Epithelial cell of esophagus (primary cell): ENCODE data around the gene SESTD1.
A peak's percentile ranks its signal among the peaks of the same experiment; 100 is the strongest.

ENCODE experiments used
- DNase-seq: peaks from one replicate; pipeline ENCODE4 v3.0.0; 2010; ENCODE audit warnings: low read depth
- H3K4me3 ChIP-seq: 2 replicates; pipeline ENCODE4 v1.5.1; 2011; ENCODE audit warnings: mild to moderate bottlenecking, low read length, control low read depth
- TF ChIP-seq, protein P1 (sequence below): IDR thresholded peaks from 2 replicates; pipeline ENCODE4 v1.5.1; 2011; ENCODE audit warnings: low read depth, mild to moderate bottlenecking, low read length, control low read depth, inconsistent platforms; ENCODE audit not compliant: insufficient read depth; ENCODE audit errors: missing control alignments

Gene SESTD1, protein sequence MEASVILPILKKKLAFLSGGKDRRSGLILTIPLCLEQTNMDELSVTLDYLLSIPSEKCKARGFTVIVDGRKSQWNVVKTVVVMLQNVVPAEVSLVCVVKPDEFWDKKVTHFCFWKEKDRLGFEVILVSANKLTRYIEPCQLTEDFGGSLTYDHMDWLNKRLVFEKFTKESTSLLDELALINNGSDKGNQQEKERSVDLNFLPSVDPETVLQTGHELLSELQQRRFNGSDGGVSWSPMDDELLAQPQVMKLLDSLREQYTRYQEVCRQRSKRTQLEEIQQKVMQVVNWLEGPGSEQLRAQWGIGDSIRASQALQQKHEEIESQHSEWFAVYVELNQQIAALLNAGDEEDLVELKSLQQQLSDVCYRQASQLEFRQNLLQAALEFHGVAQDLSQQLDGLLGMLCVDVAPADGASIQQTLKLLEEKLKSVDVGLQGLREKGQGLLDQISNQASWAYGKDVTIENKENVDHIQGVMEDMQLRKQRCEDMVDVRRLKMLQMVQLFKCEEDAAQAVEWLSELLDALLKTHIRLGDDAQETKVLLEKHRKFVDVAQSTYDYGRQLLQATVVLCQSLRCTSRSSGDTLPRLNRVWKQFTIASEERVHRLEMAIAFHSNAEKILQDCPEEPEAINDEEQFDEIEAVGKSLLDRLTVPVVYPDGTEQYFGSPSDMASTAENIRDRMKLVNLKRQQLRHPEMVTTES

DNA sequence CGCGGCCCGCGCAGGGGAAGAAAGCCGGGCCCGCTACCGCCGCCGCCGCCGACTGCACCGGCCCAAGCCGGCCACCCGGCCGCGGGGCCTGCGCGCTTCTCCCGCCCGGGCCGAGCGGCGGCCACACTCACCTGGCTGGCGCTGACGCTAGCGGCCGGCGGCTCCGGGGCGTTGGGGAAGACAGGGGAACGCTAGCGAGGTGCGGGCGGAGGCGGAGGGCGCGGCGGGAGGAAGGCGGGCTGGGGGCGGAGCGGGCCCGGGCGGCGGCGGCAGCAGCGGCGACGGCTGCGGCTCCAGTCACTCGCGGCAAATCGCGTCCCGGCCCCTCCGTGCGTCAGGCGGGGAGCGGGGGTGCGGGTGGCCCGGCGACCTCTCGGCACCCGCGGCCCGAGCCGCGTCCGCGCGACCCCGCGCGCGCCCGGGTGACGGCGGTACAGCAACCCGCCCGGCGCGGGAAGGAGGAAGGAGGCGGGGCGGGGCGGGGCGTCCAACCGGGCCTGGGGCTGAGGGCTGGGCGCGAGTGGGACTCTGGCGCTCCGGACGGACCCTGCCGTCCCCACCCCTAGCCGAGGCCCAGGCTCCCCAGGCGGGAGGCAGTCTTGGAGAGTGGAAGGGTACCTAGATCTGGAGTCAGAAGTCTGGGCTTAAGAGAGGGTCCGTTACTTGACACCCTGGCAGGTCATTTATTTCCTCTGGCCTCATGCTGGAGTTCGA is at the start of gene SESTD1:
SESTD1 (minus strand) TSS at position 465 of the 714 bp plus-strand sequence. CDS start 72,991 bp downstream, outside the sequence.
- H3K4me3 ChIP-seq: peak within 1 kb of the TSS; percentile 75
- TF ChIP-seq, protein P1, sequence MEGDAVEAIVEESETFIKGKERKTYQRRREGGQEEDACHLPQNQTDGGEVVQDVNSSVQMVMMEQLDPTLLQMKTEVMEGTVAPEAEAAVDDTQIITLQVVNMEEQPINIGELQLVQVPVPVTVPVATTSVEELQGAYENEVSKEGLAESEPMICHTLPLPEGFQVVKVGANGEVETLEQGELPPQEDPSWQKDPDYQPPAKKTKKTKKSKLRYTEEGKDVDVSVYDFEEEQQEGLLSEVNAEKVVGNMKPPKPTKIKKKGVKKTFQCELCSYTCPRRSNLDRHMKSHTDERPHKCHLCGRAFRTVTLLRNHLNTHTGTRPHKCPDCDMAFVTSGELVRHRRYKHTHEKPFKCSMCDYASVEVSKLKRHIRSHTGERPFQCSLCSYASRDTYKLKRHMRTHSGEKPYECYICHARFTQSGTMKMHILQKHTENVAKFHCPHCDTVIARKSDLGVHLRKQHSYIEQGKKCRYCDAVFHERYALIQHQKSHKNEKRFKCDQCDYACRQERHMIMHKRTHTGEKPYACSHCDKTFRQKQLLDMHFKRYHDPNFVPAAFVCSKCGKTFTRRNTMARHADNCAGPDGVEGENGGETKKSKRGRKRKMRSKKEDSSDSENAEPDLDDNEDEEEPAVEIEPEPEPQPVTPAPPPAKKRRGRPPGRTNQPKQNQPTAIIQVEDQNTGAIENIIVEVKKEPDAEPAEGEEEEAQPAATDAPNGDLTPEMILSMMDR: no peak
- DNase-seq: peak; percentile 67

DNA sequence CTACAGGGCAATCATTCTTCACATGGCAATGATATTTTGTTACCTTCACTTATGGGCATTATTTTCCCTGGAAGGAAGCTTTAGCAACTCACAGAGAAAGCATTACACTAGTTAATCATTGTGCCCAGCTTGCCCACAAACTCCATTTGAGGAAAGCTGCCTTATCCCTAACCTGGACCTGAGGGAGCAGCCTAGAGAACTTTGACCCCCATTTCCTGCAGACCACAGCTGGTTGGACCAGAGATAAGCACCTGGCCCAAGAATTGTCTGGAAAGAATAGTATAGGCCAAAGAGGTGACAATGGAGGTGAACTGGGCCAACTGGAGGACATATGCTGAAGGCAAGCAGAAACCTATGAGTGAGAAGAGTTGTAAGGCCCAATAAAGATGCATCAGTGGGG is 48.4 kb upstream of the SESTD1 start:
- no peak for DNase-seq
- TF ChIP-seq, protein P1: no peak
- H3K4me3 ChIP-seq: no peak overlapping the region

DNA sequence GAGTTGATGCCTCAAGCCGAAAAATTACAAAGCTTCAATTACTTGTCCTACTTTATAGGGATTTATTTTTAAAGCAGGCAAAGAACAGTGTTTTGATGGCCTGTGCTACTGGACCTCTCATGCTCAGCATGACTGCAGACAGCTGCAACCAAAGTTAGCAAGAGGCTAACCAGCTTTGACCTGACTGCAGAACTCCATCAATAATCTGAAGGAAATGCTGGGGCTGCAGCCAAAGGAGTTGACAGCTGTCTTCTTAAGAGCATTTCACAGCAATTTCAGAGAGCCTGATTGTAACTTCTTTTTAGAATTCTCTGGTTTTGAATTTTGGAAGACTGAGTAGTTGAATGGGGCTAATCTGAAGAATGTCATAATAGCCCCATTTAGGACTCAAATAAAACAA is 46.5 kb upstream of the SESTD1 start:
- DNase-seq: no peak
- TF ChIP-seq, protein P1: no peak
- no peak overlapping the region for H3K4me3 ChIP-seq

DNA sequence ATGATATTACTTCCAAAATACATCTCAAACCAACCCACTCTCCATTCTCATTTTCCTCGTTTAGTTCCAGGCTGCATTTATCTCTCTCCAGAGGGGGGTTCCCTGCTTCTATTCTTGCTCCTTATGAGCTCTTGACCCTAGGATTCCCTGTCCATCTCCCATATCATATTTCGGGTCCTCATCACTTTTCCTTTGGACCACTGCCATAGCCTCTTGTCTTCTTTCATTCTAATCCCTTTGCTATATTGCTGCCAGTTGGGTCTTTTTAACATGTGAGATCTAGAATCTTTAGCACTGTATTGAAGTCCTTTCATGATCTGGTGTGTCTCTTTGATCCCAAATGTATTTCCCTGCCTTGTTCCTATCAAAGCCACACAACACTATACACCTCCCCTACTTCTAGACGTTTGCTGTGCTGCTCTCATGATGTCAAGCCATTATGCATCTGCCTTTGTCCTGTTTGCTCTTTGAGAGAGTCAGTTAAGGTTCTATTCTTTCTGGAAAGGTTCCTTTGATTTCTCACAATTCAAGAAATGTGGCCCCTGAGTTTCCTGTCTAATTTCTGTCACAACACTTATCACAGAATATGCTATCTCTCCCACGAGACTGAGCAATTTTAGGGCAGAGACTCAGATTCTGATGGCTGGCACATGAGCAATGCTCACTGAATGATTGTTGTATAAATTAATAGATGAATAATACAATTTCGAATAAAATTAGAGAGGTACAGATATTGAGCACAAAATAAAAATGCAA is 43.2 kb upstream of the SESTD1 start:
- H3K4me3 ChIP-seq: no peak overlapping the region
- TF ChIP-seq, protein P1: no peak
- DNase-seq: no peak

DNA sequence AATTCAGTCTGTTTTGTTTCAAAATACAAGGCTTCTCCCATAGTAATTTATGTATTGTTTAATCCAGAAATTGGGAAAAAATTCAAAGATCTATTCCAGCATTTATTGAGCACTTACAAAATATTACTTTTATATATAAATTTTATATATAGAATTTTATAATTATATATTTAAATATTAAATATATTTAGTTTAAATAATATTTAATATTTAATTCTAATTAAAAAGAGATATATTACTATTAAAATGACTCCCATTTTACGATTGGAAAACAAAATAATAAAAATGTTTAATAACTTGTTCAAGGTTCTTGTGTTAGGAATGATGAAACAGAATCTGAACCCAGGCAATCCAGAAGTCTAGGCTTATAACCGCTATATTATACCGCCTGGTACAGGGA is 40.5 kb upstream of the SESTD1 start:
- no peak for DNase-seq
- H3K4me3 ChIP-seq: no peak overlapping the region
- TF ChIP-seq, protein P1: no peak

DNA sequence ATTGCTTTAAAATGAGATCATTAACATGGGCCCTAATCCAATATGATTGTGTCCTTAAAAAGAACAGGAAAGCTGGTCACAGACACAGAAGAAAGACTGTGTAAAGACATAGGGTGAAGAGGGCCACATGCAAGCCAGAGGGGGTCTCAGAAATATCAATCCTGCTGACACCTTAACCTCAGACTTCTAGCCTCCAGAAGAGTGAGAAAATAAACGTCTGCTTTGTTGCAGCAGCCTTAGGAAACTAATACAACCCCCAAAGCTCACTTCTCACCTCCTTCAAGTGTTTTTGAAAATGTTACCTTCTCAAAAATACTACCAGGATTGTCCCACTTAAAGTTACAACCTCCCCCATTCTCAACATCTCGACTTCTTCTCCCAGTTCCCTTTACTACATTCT is 39.8 kb upstream of the SESTD1 start:
- DNase-seq: no peak
- TF ChIP-seq, protein P1: no peak
- H3K4me3 ChIP-seq: no peak overlapping the region
